Ishikawa (cell line): Measurements from ENCODE around the gene TSC1.

Experiments
- CEBPB ChIP-seq: IDR thresholded peaks from 2 replicates; pipeline ENCODE4 v1.6.1; 2012
- CREB1 ChIP-seq: IDR thresholded peaks from 2 replicates; pipeline ENCODE4 v1.6.1; 2012; ENCODE audit warnings: low read depth
- EGR1 ChIP-seq: IDR thresholded peaks from 2 replicates; pipeline ENCODE4 v1.6.1; 2012
- FOXM1 ChIP-seq: IDR thresholded peaks from 2 replicates; pipeline ENCODE4 v1.6.1; 2012; ENCODE audit warnings: low read depth, borderline replicate concordance
- MAX ChIP-seq: IDR thresholded peaks from 2 replicates; pipeline ENCODE4 v1.6.1; 2012
- NFIC ChIP-seq: IDR thresholded peaks from 2 replicates; pipeline ENCODE4 v1.6.1; 2012
- RAD21 ChIP-seq: IDR thresholded peaks from 2 replicates; pipeline ENCODE4 v1.6.1; 2012; ENCODE audit warnings: low read depth
- REST ChIP-seq: IDR thresholded peaks from 2 replicates; pipeline ENCODE4 v1.6.1; 2012; ENCODE audit warnings: low read depth, mild to moderate bottlenecking
- TAF1 ChIP-seq: IDR thresholded peaks from 2 replicates; pipeline ENCODE4 v1.6.1; 2012; ENCODE audit warnings: low read depth, mild to moderate bottlenecking
- TCF12 ChIP-seq: IDR thresholded peaks from 2 replicates; pipeline ENCODE4 v1.6.1; 2012; ENCODE audit warnings: low read depth
- TEAD4 ChIP-seq: IDR thresholded peaks from 2 replicates; pipeline ENCODE4 v1.6.1; 2012
- USF1 ChIP-seq: IDR thresholded peaks from 2 replicates; pipeline ENCODE4 v1.6.1; 2012
- YY1 ChIP-seq: IDR thresholded peaks from 2 replicates; pipeline ENCODE4 v1.6.1; 2012; ENCODE audit warnings: low read depth
- ZBTB7A ChIP-seq: IDR thresholded peaks from 2 replicates; pipeline ENCODE4 v1.6.1; 2012; ENCODE audit warnings: low read depth

The TSC1 gene

GRCh38 chr9:132983491-132984201 lies 39.2 kb upstream of the TSC1 start:
- TF ChIP-seq TEAD4 = no peak
- TF ChIP-seq ZBTB7A = no peak
- TF ChIP-seq TAF1 = no peak
- TF ChIP-seq CREB1 = no peak
- no peak for TF ChIP-seq TCF12
- no peak for TF ChIP-seq YY1
- no peak for TF ChIP-seq MAX
- no peak for TF ChIP-seq REST
- TF ChIP-seq RAD21 = no peak
- TF ChIP-seq USF1 = no peak
- no peak for TF ChIP-seq NFIC
- no peak for TF ChIP-seq FOXM1
- TF ChIP-seq EGR1 = no peak

GRCh38 chr9:132982458-132982857 lies 38.0 kb upstream of the TSC1 start:
- TF ChIP-seq CEBPB (no peak), RAD21 (no peak), TAF1 (no peak), EGR1 (no peak), TEAD4 (no peak)

GRCh38 chr9:132980157-132980556 lies 35.7 kb upstream of the TSC1 start:
- TF ChIP-seq REST = no peak
- TF ChIP-seq TCF12 = no peak
- no peak for TF ChIP-seq EGR1
- no peak for TF ChIP-seq CREB1
- no peak for TF ChIP-seq NFIC
- TF ChIP-seq ZBTB7A = no peak
- TF ChIP-seq USF1 = no peak
- TF ChIP-seq MAX = no peak
- TF ChIP-seq TEAD4 = no peak
- no peak for TF ChIP-seq CEBPB

- TF ChIP-seq REST = peak; percentile 64
- no peak for TF ChIP-seq ZBTB7A
Observed at GRCh38 chr9:132978451-132979131, 34.2 kb upstream of the TSC1 start, which contains the start of gene GFI1B. Gene GFI1B (plus strand): TSS chr9:132978694. CDS start chr9:132986679, 7,985 bp downstream.

- no peak for TF ChIP-seq CREB1
Observed at GRCh38 chr9:132978112-132978450, 33.7 kb upstream of the TSC1 start.
